Mesendoderm (in vitro differentiated cells): ENCODE measurements around the gene TEX29.
A peak's percentile ranks its signal among the peaks of the same experiment; 100 is the strongest.

Experiments
- DNase-seq: peaks from one replicate; pipeline ENCODE4 v3.0.0; 2013
- H2AK5ac ChIP-seq: 2 replicates; pipeline ENCODE4 v1.6.1; 2013; ENCODE audit warnings: low read length, inconsistent platforms
- H2BK120ac ChIP-seq: 2 replicates; pipeline ENCODE4 v1.6.1; 2013; ENCODE audit warnings: low read depth, mild to moderate bottlenecking, low read length, moderate library complexity, mixed read lengths
- H2BK15ac ChIP-seq: replicated peaks from 2 replicates; pipeline ENCODE4 v1.6.1; 2013; ENCODE audit warnings: low read depth, mild to moderate bottlenecking, moderate library complexity
- H2BK5ac ChIP-seq: 2 replicates; pipeline ENCODE4 v1.6.1; 2013; ENCODE audit warnings: low read length, inconsistent platforms
- H3K18ac ChIP-seq: 2 replicates; pipeline ENCODE4 v1.6.1; 2013; ENCODE audit warnings: mild to moderate bottlenecking, low read length, mixed read lengths
- H3K23ac ChIP-seq: one replicate; pipeline ENCODE4 v1.6.1; 2013; ENCODE audit warnings: low read length
- H3K27ac ChIP-seq: 2 replicates; pipeline ENCODE4 v1.5.1; 2013; ENCODE audit warnings: low read depth, mild to moderate bottlenecking, inconsistent platforms, low read length, moderate library complexity
- H3K27me3 ChIP-seq: 2 replicates; pipeline ENCODE4 v1.6.1; 2013; ENCODE audit warnings: low read length, control low read depth, mild to moderate bottlenecking, inconsistent platforms; ENCODE audit not compliant: insufficient read depth, poor library complexity
- H3K36me3 ChIP-seq: 2 replicates; pipeline ENCODE4 v1.6.1; 2013; ENCODE audit warnings: low read length, inconsistent platforms; ENCODE audit not compliant: control insufficient read depth, insufficient read depth
- H3K4ac ChIP-seq: one replicate; pipeline ENCODE4 v1.6.1; 2013; ENCODE audit warnings: low read depth, mild to moderate bottlenecking, low read length, moderate library complexity
- H3K4me1 ChIP-seq: 2 replicates; pipeline ENCODE4 v1.6.1; 2013; ENCODE audit warnings: low read depth, low read length, inconsistent platforms; ENCODE audit not compliant: control insufficient read depth
- H3K4me2 ChIP-seq: 2 replicates; pipeline ENCODE4 v1.6.1; 2013; ENCODE audit warnings: low read length
- H3K4me3 ChIP-seq: 2 replicates; pipeline ENCODE4 v1.5.1; 2013; ENCODE audit warnings: mild to moderate bottlenecking, low read length
- H3K56ac ChIP-seq: one replicate; pipeline ENCODE4 v1.6.1; 2013; ENCODE audit warnings: low read length
- H3K79me1 ChIP-seq: 2 replicates; pipeline ENCODE4 v1.6.1; 2013; ENCODE audit warnings: low read length, inconsistent platforms
- H3K79me2 ChIP-seq: 2 replicates; pipeline ENCODE4 v1.6.1; 2013; ENCODE audit warnings: mild to moderate bottlenecking, low read length; ENCODE audit not compliant: control insufficient read depth, insufficient read depth
- H3K9ac ChIP-seq: 2 replicates; pipeline ENCODE4 v1.6.1; 2013; ENCODE audit warnings: low read length, inconsistent platforms
- H4K5ac ChIP-seq: one replicate; pipeline ENCODE4 v1.6.1; 2013; ENCODE audit warnings: low read length
- H4K8ac ChIP-seq: one replicate; pipeline ENCODE4 v1.6.1; 2013; ENCODE audit warnings: low read depth, mild to moderate bottlenecking, control low read depth, low read length, moderate library complexity
- WGBS: extraction: QIAGEN DNeasy Blood & Tissue Kit; methylation state at CpG from one replicate; pipeline ENCODE4 v1.1.7; 2013; ENCODE audit warnings: low lambda C conversion rate, missing lambda C conversion rate; ENCODE audit not compliant: insufficient coverage; ENCODE audit errors: extremely low coverage; 5-methylcytosine and 5-hydroxymethylcytosine counted together

Gene TEX29

GRCh38 chr13:111286749-111287148, 33.7 kb upstream of the TEX29 start:
- H2BK5ac ChIP-seq, result no peak overlapping the region
- H3K4me3 ChIP-seq, result no peak overlapping the region
- DNase-seq, result no peak
- no peaks in the 10 kb centered on the region for H3K79me1 ChIP-seq
- no peak overlapping the region for H2AK5ac ChIP-seq
- H2BK120ac ChIP-seq, result no peak overlapping the region
- no peak overlapping the region for H3K23ac ChIP-seq
- no peak overlapping the region for H4K8ac ChIP-seq
- no peak overlapping the region for H3K18ac ChIP-seq
- no peak overlapping the region for H3K56ac ChIP-seq
- H2BK15ac ChIP-seq, result no peak overlapping the region
- H3K27ac ChIP-seq, result no peak overlapping the region
- H3K79me2 ChIP-seq, result no peaks in the 10 kb centered on the region
- no peak overlapping the region for H3K4me2 ChIP-seq
- no peak overlapping the region for H3K9ac ChIP-seq
- no peaks in the 10 kb centered on the region for H3K27me3 ChIP-seq
- H4K5ac ChIP-seq, result no peak overlapping the region
- WGBS, result no CpG with 5 or more reads among the region's 7 CpGs
- peaks cover 10% of the 10 kb centered on the region for H3K36me3 ChIP-seq
- no peak overlapping the region for H3K4ac ChIP-seq
- no peaks in the 10 kb centered on the region for H3K4me1 ChIP-seq

- no peak overlapping the region for H3K4me2 ChIP-seq
- no peak overlapping the region for H3K4me3 ChIP-seq
- no peaks in the 10 kb centered on the region for H3K27me3 ChIP-seq
- H4K8ac ChIP-seq, result no peak overlapping the region
- no peak overlapping the region for H3K56ac ChIP-seq
- no peak overlapping the region for H4K5ac ChIP-seq
- no peaks in the 10 kb centered on the region for H3K79me1 ChIP-seq
- DNase-seq, result peak; percentile 2
- no peak overlapping the region for H2BK5ac ChIP-seq
- WGBS, result no CpG with 5 or more reads among the region's 8 CpGs
- no peak overlapping the region for H3K27ac ChIP-seq
- H2AK5ac ChIP-seq, result no peak overlapping the region
- no peaks in the 10 kb centered on the region for H3K4me1 ChIP-seq
- H2BK15ac ChIP-seq, result no peak overlapping the region
- H3K4ac ChIP-seq, result no peak overlapping the region
- no peak overlapping the region for H3K18ac ChIP-seq
- H3K79me2 ChIP-seq, result no peaks in the 10 kb centered on the region
- no peak overlapping the region for H2BK120ac ChIP-seq
- no peak overlapping the region for H3K9ac ChIP-seq
- peaks cover 10% of the 10 kb centered on the region for H3K36me3 ChIP-seq
- no peak overlapping the region for H3K23ac ChIP-seq
These were observed 33.2 kb upstream of the TEX29 start for GRCh38 chr13:111287201-111287600.

- Histone ChIP-seq H3K36me3 (peaks cover 10% of the 10 kb centered on the region), H3K4ac (no peak overlapping the region)
- WGBS, result no CpG with 5 or more reads among the region's 7 CpGs
These were observed 32.2 kb upstream of the TEX29 start for GRCh38 chr13:111288276-111288675.

GRCh38 chr13:111289251-111289650, 31.2 kb upstream of the TEX29 start:
- H3K56ac ChIP-seq, result no peak overlapping the region
- no peak overlapping the region for H3K4me3 ChIP-seq
- no peak overlapping the region for H3K4ac ChIP-seq
- no peak overlapping the region for H3K18ac ChIP-seq
- no peak overlapping the region for H3K4me2 ChIP-seq
- no peak overlapping the region for H2AK5ac ChIP-seq
- no peaks in the 10 kb centered on the region for H3K79me2 ChIP-seq
- H3K23ac ChIP-seq, result no peak overlapping the region
- no peaks in the 10 kb centered on the region for H3K4me1 ChIP-seq
- H2BK5ac ChIP-seq, result no peak overlapping the region
- H3K36me3 ChIP-seq, result peaks cover 10% of the 10 kb centered on the region
- no peak overlapping the region for H3K9ac ChIP-seq
- no peak overlapping the region for H3K27ac ChIP-seq
- H2BK120ac ChIP-seq, result no peak overlapping the region
- no CpG with 5 or more reads among the region's 11 CpGs for WGBS
- H3K27me3 ChIP-seq, result no peaks in the 10 kb centered on the region
- H3K79me1 ChIP-seq, result no peaks in the 10 kb centered on the region
- no peak for DNase-seq
- no peak overlapping the region for H4K5ac ChIP-seq
- H4K8ac ChIP-seq, result no peak overlapping the region
- H2BK15ac ChIP-seq, result no peak overlapping the region

More at GRCh38 chr13:111288276-111288675, 32.2 kb upstream of the TEX29 start:
- Histone ChIP-seq H2AK5ac (no peak overlapping the region), H2BK120ac (no peak overlapping the region), H3K9ac (no peak overlapping the region), H2BK5ac (no peak overlapping the region), H3K27me3 (no peaks in the 10 kb centered on the region), H3K56ac (no peak overlapping the region), H3K4me1 (no peaks in the 10 kb centered on the region), H3K23ac (no peak overlapping the region), H4K5ac (no peak overlapping the region), H3K4me2 (no peak overlapping the region), H3K79me1 (no peaks in the 10 kb centered on the region), H4K8ac (no peak overlapping the region), H3K4me3 (no peak overlapping the region), H2BK15ac (no peak overlapping the region), H3K79me2 (no peaks in the 10 kb centered on the region), H3K18ac (no peak overlapping the region), H3K27ac (no peak overlapping the region)
- DNase-seq, result no peak

- no peak overlapping the region for H2BK15ac ChIP-seq
- no peak overlapping the region for H2BK5ac ChIP-seq
- H3K79me2 ChIP-seq, result no peaks in the 10 kb centered on the region
- H3K18ac ChIP-seq, result no peak overlapping the region
- no peak overlapping the region for H4K8ac ChIP-seq
- no peak overlapping the region for H2AK5ac ChIP-seq
- no peak for DNase-seq
- H3K4me2 ChIP-seq, result no peak overlapping the region
- H3K36me3 ChIP-seq, result peaks cover 2% of the 10 kb centered on the region
- H3K27me3 ChIP-seq, result no peaks in the 10 kb centered on the region
- no peak overlapping the region for H3K4me3 ChIP-seq
- H4K5ac ChIP-seq, result no peak overlapping the region
- no peak overlapping the region for H2BK120ac ChIP-seq
- H3K27ac ChIP-seq, result no peak overlapping the region
- H3K9ac ChIP-seq, result no peak overlapping the region
- no peak overlapping the region for H3K56ac ChIP-seq
- H3K4ac ChIP-seq, result no peak overlapping the region
- H3K23ac ChIP-seq, result no peak overlapping the region
- 100% methylated on average over 1 of the region's 14 CpGs for WGBS
- H3K4me1 ChIP-seq, result no peaks in the 10 kb centered on the region
- H3K79me1 ChIP-seq, result no peaks in the 10 kb centered on the region
These were observed 28.5 kb upstream of the TEX29 start for GRCh38 chr13:111291908-111292307.

GRCh38 chr13:111292710-111293485, 27.5 kb upstream of the TEX29 start:
- Histone ChIP-seq H2AK5ac (no peak overlapping the region), H3K4me3 (no peak overlapping the region), H3K27me3 (no peaks in the 10 kb centered on the region), H4K5ac (no peak overlapping the region), H3K56ac (no peak overlapping the region), H3K9ac (no peak overlapping the region), H3K79me1 (no peaks in the 10 kb centered on the region), H2BK5ac (no peak overlapping the region), H3K27ac (no peak overlapping the region), H3K4me2 (no peak overlapping the region), H3K18ac (no peak overlapping the region), H4K8ac (no peak overlapping the region), H2BK15ac (no peak overlapping the region), H3K79me2 (no peaks in the 10 kb centered on the region), H3K36me3 (no peaks in the 10 kb centered on the region), H3K4ac (no peak overlapping the region), H2BK120ac (no peak overlapping the region), H3K23ac (no peak overlapping the region), H3K4me1 (no peaks in the 10 kb centered on the region)
- no CpG with 5 or more reads among the region's 13 CpGs for WGBS
- DNase-seq, result no peak
